HepG2 (cell line): ENCODE results near the gene CLDN5. TPM values are rescaled to one million over a fixed set of nuclear protein-coding genes. Genes with fewer than 3 reads are reported as not detected.

Experiments
- HDAC1 ChIP-seq: sonication (generic); formaldehyde crosslinking; IDR thresholded peaks from 2 replicates; pipeline ENCODE4 v1.5.1; 2020; ENCODE audit warnings: mild to moderate bottlenecking, missing genetic modification reagents
- MTF1 ChIP-seq: sonication (generic); formaldehyde crosslinking; IDR thresholded peaks from 2 replicates; pipeline ENCODE4 v1.5.0; 2020; ENCODE audit warnings: missing genetic modification reagents
- MYC ChIP-seq: sonication (generic); formaldehyde crosslinking; IDR thresholded peaks from 2 replicates; pipeline ENCODE4 v1.9.0; 2021; ENCODE audit warnings: missing genetic modification reagents, borderline replicate concordance
- PRDM4 ChIP-seq: sonication (generic); formaldehyde crosslinking; IDR thresholded peaks from 2 replicates; pipeline ENCODE4 v1.9.0; 2021; ENCODE audit warnings: missing genetic modification reagents, borderline replicate concordance
- TFDP2 ChIP-seq: sonication (generic); formaldehyde crosslinking; IDR thresholded peaks from 2 replicates; pipeline ENCODE4 v1.4.0; 2020; ENCODE audit warnings: missing genetic modification reagents
- THYN1 ChIP-seq: sonication (generic); formaldehyde crosslinking; IDR thresholded peaks from 2 replicates; pipeline ENCODE4 v1.8.1; 2023; ENCODE audit warnings: low read depth, mild to moderate bottlenecking, moderate library complexity, missing genetic modification reagents, borderline replicate concordance
- ZFAT ChIP-seq: sonication (generic); formaldehyde crosslinking; conservative IDR thresholded peaks from 2 replicates; pipeline ENCODE4 v1.8.1; 2023; ENCODE audit warnings: missing genetic modification reagents, inconsistent platforms
- ZKSCAN8 ChIP-seq: IDR thresholded peaks from 2 replicates; pipeline ENCODE4 v1.6.1; 2016; ENCODE audit warnings: borderline replicate concordance, missing genetic modification reagents, missing compliant biosample characterization
- ZNF720 ChIP-seq: sonication (generic); formaldehyde crosslinking; IDR thresholded peaks from 2 replicates; pipeline ENCODE4 v1.4.0; 2020; ENCODE audit warnings: missing genetic modification reagents
- ZNF746 ChIP-seq: sonication (generic); formaldehyde crosslinking; IDR thresholded peaks from 2 replicates; pipeline ENCODE4 v1.8.0; 2022; ENCODE audit warnings: mild to moderate bottlenecking, missing genetic modification reagents
- ZSCAN25 ChIP-seq: sonication (generic); formaldehyde crosslinking; IDR thresholded peaks from 2 replicates; pipeline ENCODE4 v1.8.0; 2022; ENCODE audit warnings: mild to moderate bottlenecking, missing genetic modification reagents
- polyA plus RNA-seq, 8 experiments: library from polyadenylated mRNA; depleted of rRNA in 3 of 8; stranded (reverse) in 7 of 8; unstranded in 1 of 8; fragments of >200 nt; fragmentation: Illumina TruSeq in 4 of 8; extraction: Trizol in 4 of 8; gene quantifications; 2 replicates each; pipeline versions ENCODE4 v1.2.1 to v1.2.3, GENCODE V29; 2011 to 2016; ENCODE audit warnings: low read depth in 4 of 8, missing spikeins in 1 of 8, mixed read lengths in 1 of 8; ENCODE audit not compliant: insufficient read depth in 1 of 8
- total RNA-seq, 5 experiments: library from RNA; depleted of rRNA; stranded (reverse); fragments of >200 nt; fragmentation: Illumina TruSeq; extraction: Trizol; gene quantifications; 2 replicates each; pipeline ENCODE4 v1.2.3, GENCODE V29; 2016; ENCODE audit warnings: low read depth in 1 of 5
- TF ChIP-seq, protein P1 (sequence below): sonication (generic); formaldehyde crosslinking; IDR thresholded peaks from 2 replicates; pipeline ENCODE4 v1.4.0; 2020; ENCODE audit warnings: missing genetic modification reagents, borderline replicate concordance
- TF ChIP-seq, protein P2 (sequence below): fragments of 450-650 bp; IDR thresholded peaks from 2 replicates; pipeline ENCODE4 v1.6.1; 2016
- TF ChIP-seq, protein P3 (sequence below): sonication (generic); formaldehyde crosslinking; IDR thresholded peaks from 2 replicates; pipeline ENCODE4 v1.4.0; 2020; ENCODE audit warnings: missing genetic modification reagents, borderline replicate concordance
- TF ChIP-seq, protein P4 (sequence below): sonication (generic); formaldehyde crosslinking; IDR thresholded peaks from 2 replicates; pipeline ENCODE4 v1.4.0; 2020; ENCODE audit warnings: missing genetic modification reagents

The CLDN5 gene
- total and polyA plus RNA-seq, 2 of the 13 experiments (the other 11 are each of a cell fraction or from before 2014, with no cell fraction given), result not detected

GRCh38 chr22:19478901-19479354, 45.3 kb downstream of the CLDN5 start, which contains the start of gene UFD1 (continued):
- TF ChIP-seq, protein P1, sequence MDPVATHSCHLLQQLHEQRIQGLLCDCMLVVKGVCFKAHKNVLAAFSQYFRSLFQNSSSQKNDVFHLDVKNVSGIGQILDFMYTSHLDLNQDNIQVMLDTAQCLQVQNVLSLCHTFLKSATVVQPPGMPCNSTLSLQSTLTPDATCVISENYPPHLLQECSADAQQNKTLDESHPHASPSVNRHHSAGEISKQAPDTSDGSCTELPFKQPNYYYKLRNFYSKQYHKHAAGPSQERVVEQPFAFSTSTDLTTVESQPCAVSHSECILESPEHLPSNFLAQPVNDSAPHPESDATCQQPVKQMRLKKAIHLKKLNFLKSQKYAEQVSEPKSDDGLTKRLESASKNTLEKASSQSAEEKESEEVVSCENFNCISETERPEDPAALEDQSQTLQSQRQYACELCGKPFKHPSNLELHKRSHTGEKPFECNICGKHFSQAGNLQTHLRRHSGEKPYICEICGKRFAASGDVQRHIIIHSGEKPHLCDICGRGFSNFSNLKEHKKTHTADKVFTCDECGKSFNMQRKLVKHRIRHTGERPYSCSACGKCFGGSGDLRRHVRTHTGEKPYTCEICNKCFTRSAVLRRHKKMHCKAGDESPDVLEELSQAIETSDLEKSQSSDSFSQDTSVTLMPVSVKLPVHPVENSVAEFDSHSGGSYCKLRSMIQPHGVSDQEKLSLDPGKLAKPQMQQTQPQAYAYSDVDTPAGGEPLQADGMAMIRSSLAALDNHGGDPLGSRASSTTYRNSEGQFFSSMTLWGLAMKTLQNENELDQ, result no peak
- TF ChIP-seq HDAC1 (CRISPR knock-in tag), result no peak
- no peak for TF ChIP-seq ZSCAN25
- TF ChIP-seq, protein P2, sequence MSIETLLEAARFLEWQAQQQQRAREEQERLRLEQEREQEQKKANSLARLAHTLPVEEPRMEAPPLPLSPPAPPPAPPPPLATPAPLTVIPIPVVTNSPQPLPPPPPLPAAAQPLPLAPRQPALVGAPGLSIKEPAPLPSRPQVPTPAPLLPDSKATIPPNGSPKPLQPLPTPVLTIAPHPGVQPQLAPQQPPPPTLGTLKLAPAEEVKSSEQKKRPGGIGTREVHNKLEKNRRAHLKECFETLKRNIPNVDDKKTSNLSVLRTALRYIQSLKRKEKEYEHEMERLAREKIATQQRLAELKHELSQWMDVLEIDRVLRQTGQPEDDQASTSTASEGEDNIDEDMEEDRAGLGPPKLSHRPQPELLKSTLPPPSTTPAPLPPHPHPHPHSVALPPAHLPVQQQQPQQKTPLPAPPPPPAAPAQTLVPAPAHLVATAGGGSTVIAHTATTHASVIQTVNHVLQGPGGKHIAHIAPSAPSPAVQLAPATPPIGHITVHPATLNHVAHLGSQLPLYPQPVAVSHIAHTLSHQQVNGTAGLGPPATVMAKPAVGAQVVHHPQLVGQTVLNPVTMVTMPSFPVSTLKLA, result no peak
- 0 out of 2 replicates have a peak, but pooled peaks have one; percentile 55 for TF ChIP-seq TFDP2 (CRISPR knock-in tag)
- TF ChIP-seq, protein P3, sequence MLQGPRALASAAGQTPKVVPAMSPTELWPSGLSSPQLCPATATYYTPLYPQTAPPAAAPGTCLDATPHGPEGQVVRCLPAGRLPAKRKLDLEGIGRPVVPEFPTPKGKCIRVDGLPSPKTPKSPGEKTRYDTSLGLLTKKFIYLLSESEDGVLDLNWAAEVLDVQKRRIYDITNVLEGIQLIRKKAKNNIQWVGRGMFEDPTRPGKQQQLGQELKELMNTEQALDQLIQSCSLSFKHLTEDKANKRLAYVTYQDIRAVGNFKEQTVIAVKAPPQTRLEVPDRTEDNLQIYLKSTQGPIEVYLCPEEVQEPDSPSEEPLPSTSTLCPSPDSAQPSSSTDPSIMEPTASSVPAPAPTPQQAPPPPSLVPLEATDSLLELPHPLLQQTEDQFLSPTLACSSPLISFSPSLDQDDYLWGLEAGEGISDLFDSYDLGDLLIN (CRISPR knock-in tag), result no peak
- no peak for TF ChIP-seq ZNF720 (CRISPR knock-in tag)
- TF ChIP-seq MYC, result peak; percentile 43; the same call in 1 of the 2 replicates
- TF ChIP-seq, protein P4, sequence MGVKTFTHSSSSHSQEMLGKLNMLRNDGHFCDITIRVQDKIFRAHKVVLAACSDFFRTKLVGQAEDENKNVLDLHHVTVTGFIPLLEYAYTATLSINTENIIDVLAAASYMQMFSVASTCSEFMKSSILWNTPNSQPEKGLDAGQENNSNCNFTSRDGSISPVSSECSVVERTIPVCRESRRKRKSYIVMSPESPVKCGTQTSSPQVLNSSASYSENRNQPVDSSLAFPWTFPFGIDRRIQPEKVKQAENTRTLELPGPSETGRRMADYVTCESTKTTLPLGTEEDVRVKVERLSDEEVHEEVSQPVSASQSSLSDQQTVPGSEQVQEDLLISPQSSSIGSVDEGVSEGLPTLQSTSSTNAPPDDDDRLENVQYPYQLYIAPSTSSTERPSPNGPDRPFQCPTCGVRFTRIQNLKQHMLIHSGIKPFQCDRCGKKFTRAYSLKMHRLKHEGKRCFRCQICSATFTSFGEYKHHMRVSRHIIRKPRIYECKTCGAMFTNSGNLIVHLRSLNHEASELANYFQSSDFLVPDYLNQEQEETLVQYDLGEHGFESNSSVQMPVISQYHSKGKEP (CRISPR knock-in tag), result no peak
- TF ChIP-seq MTF1 (CRISPR knock-in tag), result no peak
- no peak for TF ChIP-seq THYN1 (CRISPR knock-in tag)
- TF ChIP-seq ZNF746 (CRISPR knock-in tag), result no peak
- TF ChIP-seq PRDM4 (CRISPR knock-in tag), result no peak
- no peak for TF ChIP-seq ZKSCAN8 (CRISPR knock-in tag)
- no peak for TF ChIP-seq ZFAT (CRISPR knock-in tag)
